GM18498 (cell line): ENCODE data around the gene MAGI2.
"Not testable (repeated sequence)": the region's sequence is repeated elsewhere in the genome, so short reads cannot be mapped to it uniquely, and the experiment has no call there.

ENCODE experiments used
- ATAC-seq: cut with Tn5 transposase; IDR thresholded peaks from one replicate; pipeline ENCODE4 v1.9.1; 2021; ENCODE audit warnings: mild to moderate bottlenecking, moderate library complexity; ENCODE audit not compliant: unreplicated experiment

The MAGI2 gene

GRCh38 chr7:78514634-78515033, 938.8 kb downstream of the MAGI2 start:
- no peak for ATAC-seq

- peak; percentile 78 for ATAC-seq
These were observed 942.8 kb downstream of the MAGI2 start for GRCh38 chr7:78510580-78511188.

GRCh38 chr7:78503301-78503700, 950.2 kb downstream of the MAGI2 start:
- ATAC-seq: not testable (repeated sequence)

- no peak for ATAC-seq
These were observed 952.4 kb downstream of the MAGI2 start for GRCh38 chr7:78501064-78501463.

- ATAC-seq: no peak
These were observed 953.5 kb downstream of the MAGI2 start for GRCh38 chr7:78499971-78500370.

GRCh38 chr7:78499283-78499682, 954.2 kb downstream of the MAGI2 start:
- ATAC-seq: no peak

- no peak for ATAC-seq
These were observed 955.6 kb downstream of the MAGI2 start for GRCh38 chr7:78497728-78498427.

GRCh38 chr7:78496096-78496630, 957.3 kb downstream of the MAGI2 start:
- ATAC-seq: no peak

GRCh38 chr7:78493401-78493800, 960.1 kb downstream of the MAGI2 start:
- ATAC-seq: no peak

GRCh38 chr7:78492146-78492545, 961.3 kb downstream of the MAGI2 start:
- no peak for ATAC-seq

- ATAC-seq: no peak
These were observed 962.9 kb downstream of the MAGI2 start for GRCh38 chr7:78490524-78490923.

GRCh38 chr7:78489476-78490240, 963.8 kb downstream of the MAGI2 start:
- ATAC-seq: no peak

GRCh38 chr7:78487464-78487863, 966.0 kb downstream of the MAGI2 start:
- no peak for ATAC-seq

- ATAC-seq: no peak
These were observed 974.1 kb downstream of the MAGI2 start for GRCh38 chr7:78479348-78479747.

- ATAC-seq: no peak
These were observed 976.5 kb downstream of the MAGI2 start for GRCh38 chr7:78476851-78477405.

GRCh38 chr7:78473571-78474301, 979.7 kb downstream of the MAGI2 start:
- ATAC-seq: no peak

- no peak for ATAC-seq
These were observed 980.4 kb downstream of the MAGI2 start for GRCh38 chr7:78473021-78473420.

GRCh38 chr7:78472519-78472918, 980.9 kb downstream of the MAGI2 start:
- ATAC-seq: no peak

- ATAC-seq: no peak
These were observed 987.6 kb downstream of the MAGI2 start for GRCh38 chr7:78465894-78466293.

- ATAC-seq: no peak
These were observed 990.4 kb downstream of the MAGI2 start for GRCh38 chr7:78463039-78463438.

- no peak for ATAC-seq
These were observed 1002.8 kb downstream of the MAGI2 start for GRCh38 chr7:78450706-78451105.
